Activated CD4-positive, alpha-beta T cell treated with anti-CD3 and anti-CD28 coated beads, Interleukin-2, Interleukin-4, amounts not matched to agents 100 ng/mL and 50 ng/mL, durations not matched to agents 16 hours and 8 hours (primary cell): ENCODE measurements around the gene CDC42EP3.
A peak's percentile ranks its signal among the peaks of the same experiment; 100 is the strongest.

Source experiments
- DNase-seq: peaks from one replicate; pipeline ENCODE4 v3.0.0-alpha.2; 2020; ENCODE audit warnings: low spot score

The CDC42EP3 gene

DNA sequence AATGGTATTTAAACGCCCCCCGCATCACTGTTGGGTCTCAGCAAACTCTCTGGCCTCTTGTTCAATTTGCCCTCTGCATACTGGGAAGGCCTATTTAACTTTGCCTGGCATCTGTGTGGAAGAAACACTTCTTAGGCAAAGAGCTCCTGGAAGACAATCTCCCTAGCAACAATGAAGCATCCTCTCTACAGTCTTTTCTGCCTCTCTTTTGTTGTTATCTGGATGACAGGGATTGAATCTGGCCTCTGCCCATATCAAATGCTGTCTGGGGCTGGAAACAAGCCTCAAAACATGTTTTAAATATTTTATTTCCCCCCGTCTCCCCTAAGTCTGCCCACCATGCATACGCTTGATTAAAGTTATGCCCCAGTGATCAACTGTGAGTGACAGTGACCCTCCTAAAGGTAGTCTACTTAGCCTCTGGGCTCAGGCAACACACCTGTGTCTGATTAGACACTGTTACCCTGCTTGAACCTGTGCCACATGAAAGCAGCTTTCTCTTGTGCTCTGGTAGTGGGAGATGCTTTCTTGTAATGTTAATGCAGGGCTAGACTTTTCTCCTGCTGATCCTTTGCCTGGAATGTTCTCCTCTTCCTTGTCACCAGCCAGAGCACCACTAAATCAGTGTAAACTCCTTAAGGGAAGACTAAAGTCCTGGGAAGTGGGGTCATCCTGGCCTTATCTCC, 34.9 kb downstream of the CDC42EP3 start:
- DNase-seq: no peak

DNA sequence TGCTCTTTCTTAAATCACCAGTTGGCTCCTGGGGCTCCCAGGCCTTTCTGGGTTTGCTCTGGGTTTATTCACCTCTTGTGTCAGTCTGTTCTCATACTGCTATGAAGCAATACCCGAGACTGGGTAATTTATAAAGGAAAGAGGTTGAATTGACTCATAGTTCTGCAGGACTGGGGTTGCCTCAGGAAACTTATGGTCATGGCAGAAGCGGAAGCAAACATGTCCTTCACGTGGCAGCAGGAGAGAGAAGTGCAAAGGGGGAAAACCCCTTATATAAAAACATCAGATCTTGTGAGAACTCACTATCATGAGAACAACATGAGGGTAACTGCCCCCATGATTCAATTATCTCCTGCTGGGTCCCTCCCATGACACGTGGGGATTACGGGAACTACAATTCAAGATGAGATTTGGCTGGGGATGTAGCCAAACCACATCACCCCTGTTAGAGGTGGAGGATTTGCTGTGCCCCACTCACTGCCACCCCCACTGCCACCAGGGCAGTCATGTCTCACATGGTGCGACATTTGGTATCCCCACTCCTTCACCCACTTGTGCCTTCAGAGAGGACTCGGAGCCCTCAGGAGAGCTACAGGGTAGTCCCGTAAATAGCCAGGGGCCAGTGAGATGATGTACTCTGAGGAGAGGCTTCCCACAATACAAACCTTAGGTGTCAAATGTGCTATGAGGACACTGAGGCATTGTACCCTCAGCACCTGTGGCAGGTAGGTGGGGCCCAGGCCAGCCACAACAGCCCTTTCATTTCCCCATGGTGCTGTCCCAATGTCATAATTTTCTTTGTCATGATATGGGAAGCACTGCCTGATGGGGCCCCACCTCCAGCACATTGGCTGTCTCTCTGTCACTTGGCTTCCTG, 35.7 kb downstream of the CDC42EP3 start:
- peak; percentile 94 for DNase-seq

- no peak for DNase-seq
Measured at GRCh38 chr2:37634914-37635503, 36.4 kb downstream of the CDC42EP3 start.

DNA sequence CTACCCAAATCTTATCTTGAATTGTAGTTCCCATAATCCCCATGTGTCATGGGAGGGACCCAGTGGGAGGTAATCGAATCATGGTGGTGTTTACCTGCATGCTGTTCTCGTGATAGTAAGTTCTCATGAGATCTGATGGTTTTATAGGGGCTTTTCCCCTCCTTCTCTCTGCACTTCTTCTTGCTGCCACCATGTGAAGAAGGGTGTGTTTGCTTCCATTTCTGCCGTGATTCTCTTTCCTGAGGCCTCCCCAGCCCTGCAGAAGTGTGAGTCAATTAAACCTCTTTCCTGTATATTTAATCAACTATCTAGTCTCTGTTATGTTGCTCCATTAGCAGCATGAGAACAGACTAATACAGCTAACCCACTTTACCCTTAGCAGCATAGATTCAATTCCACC, 37.6 kb downstream of the CDC42EP3 start:
- no peak for DNase-seq

DNA sequence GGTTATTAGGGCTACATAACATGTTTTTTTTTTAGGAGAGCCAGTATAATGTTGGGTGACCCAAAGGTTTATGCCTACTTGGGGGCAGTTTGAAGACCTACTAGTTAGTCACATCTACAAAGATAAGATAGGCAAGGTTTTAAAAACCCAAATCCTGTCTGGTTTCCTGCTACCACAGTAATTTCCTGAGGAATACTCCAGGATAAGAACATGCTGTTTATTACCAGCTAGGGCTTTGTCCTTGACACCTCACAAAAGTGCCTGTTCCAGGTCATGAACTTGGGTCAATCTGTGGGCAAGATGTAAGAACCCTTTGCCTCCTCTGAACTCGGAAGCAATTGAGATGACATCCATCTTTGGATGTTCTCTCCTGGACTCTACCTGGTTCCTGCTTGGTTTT, 38.2 kb downstream of the CDC42EP3 start:
- DNase-seq: no peak

GRCh38 chr2:37632310-37632709, 39.1 kb downstream of the CDC42EP3 start:
- DNase-seq: no peak

DNA sequence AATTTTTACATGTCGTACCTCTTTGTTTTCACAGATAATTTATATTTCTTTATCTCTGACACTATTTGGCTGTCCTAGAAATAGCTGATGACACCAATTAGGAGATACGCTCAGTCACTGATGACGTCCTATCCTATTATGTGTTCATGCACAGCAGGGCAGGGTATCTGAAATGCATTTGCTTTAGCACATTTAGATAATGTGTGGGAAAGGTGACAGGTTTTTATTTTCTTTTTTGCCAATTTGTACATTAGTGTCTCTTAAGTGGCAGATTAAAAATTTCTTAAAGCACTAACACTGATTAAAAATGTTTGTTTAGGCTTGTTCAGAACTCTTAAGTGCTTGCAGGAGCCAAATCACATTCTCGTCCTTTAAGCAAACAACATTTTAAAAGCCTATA, 39.7 kb downstream of the CDC42EP3 start:
- DNase-seq: no peak

- DNase-seq: no peak
Measured at GRCh38 chr2:37631292-37631691, 40.1 kb downstream of the CDC42EP3 start.

DNA sequence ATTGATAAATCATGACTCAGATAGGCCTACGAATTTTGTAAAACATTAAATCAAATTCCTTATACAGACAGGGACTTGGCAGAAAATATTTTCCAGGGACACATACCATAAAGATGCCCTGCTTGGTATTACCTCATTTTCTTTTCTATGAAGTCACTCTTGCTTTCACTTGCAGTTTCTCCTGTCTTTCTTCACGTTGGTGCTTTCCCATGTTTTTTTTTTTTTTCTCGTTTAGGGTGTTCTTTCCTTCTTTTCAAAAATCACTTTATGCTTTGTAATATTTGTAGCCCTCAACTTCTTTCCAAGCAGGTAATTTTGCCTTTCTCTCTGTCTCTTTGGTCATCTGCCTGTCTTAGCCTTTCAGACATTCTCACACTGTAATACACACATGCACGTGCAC, 40.7 kb downstream of the CDC42EP3 start:
- no peak for DNase-seq

- no peak for DNase-seq
Measured at GRCh38 chr2:37630301-37630700, 41.1 kb downstream of the CDC42EP3 start.

GRCh38 chr2:37629529-37629928, 41.9 kb downstream of the CDC42EP3 start:
- no peak for DNase-seq

GRCh38 chr2:37627710-37628109, 43.7 kb downstream of the CDC42EP3 start:
- DNase-seq: no peak

DNA sequence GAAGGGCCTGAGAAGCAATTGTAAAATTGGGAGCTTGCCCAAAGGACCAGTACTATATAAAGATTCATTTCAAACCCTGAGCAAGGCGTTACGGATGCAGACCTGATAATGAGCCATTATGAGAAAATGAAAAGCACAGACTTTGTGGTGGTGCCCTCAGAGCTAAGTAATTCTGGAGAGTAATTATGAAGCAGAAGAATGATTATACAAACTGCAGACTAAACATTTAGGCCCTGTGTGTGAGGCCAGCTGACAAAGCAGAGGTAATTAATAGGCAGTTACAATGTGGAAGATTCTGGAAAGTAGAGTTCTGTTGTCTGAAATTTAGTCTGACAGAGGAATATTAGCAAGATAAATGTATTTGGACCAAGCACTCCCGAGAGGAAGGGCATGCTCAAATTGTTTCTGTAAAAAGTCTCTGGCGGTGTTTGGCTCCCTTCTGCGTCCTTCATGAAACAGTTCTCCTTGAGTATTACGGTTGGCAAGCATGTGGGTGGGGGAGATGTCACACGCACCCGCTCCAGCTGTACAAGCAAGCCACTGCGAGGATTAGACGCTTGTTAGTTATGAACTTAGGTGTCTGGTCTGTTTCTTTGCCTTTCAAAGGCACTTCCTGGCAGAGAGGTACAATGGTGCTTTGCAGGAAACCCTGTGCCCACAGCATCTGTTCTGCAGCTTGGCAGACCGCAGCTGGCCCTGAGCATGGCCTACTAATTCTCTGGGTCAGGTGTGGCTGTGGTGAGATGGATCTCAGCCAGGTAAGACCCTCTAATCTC, 45.5 kb downstream of the CDC42EP3 start:
- peak; percentile 86 for DNase-seq

DNA sequence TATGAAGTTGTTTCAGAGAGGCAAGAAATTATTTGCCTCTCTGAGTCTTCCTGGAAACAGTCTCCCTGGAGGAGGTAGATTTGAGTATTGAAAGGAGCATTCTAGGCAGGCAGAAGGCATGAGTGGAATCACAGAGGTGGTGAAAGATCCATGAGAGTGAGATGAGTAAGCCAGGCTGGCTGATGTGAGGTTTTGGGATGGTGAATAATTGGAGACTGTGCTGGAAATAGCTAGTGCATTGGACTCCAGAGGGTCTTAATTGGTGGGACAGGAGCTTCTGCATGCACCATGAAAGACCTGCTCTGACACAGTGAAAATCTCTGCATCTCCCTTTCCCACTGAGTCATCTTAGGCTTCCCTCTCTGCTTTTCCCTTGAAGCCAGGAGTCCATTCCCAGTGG, 46.3 kb downstream of the CDC42EP3 start:
- peak; percentile 43 for DNase-seq

DNA sequence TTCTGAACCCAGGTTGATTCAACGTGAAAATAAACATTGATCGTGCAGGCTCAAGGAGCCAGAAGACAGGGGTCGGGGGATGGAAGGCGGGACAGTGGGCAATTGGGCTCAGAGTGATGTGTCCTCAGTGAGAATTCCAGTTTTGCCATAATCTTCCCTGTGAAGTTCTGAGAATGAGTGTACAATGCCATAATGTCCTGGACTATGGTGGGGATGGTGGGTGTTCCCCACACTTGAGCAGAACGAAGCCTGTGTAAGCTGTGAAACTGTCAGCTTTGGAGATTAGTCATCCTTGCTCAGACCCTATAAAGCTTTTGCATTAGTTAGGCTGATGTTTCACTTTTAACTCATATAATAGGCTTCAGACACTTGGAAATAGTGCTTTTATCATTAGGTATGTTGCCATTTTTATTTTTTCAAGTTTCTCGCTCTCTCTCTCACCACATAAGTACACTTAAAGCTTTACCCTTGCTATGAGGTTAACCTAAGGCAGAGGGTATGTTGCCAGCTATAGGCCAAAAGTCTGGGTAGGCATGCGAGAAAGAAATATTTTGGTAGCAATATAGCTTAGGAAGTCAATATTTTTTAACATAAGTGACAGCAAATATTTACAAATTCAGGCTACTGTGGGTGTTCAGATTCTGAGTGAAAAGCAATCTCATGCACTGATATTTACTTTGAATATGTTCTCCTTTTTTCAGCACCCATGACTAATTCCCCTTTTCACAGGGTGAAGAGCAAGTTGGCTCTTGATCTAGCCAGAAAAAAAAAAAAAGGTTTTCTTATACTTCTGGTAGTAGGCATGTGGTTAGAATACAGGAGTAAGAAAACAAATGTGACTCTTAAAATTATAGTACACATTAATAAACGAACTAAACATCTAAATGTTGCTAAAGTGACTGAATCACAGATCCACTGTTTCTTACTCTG, 47.2 kb downstream of the CDC42EP3 start:
- peak; percentile 87 for DNase-seq

- DNase-seq: peak; percentile 65
Measured at GRCh38 chr2:37623406-37623805, 48.0 kb downstream of the CDC42EP3 start.

- DNase-seq: no peak
Measured at GRCh38 chr2:37622450-37623100, 48.9 kb downstream of the CDC42EP3 start.

- DNase-seq: no peak
Measured at GRCh38 chr2:37621199-37621598, 50.2 kb downstream of the CDC42EP3 start.

DNA sequence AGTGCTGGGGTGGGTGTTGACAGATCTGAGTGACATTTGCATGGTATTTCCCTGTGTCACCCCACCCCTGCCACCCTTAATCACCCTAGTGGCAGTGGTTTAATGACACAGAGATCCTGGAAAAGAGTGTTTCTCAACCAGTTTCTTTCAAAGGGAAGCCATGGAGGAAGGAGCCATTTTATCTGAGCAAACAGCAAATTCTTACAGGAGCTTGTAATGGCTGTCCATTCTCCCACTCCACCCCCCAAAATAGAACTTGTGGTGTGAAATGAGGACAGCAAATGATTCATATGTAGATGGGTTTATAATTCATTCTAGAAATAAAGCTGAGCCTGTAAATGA, 51.5 kb downstream of the CDC42EP3 start:
- no peak for DNase-seq

DNA sequence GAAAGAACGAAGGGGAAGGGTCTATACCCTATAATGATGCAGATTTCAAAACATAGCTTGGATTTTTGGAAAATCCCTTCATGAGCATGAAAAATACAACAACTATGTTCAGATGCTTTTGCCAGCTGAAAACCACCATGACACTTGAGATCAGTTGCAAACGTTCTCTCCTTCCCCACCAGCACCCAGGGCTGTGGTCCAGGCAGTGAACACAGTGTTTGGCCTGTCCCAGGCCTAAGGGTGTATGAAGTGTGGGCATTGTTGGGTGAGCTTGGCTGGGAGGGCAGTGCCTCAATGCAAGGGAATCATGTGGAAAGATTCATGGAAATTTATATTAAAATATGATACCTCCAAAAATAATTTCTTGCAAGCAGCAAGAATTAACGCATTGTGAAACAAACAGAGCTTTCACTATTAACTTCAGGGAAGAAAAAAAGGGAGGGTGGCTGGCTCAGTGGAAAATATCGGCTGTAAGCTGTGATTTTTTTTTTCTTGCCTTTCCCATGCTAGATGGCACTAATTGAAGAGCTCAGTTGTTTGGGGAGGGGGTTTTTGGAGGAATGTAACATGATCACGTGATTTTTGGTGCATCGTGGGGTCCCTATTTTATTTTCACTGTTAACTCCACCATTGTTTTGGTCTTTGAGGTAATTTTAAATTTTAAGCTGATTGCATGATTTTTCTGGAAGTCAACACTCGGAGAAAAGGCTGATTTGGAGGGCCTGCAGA, 52.0 kb downstream of the CDC42EP3 start:
- no peak for DNase-seq
